ENCODE data around the gene AP2A2.

The AP2A2 gene

GRCh38 chr11:995044-995751, 69.5 kb downstream of the AP2A2 start:
- TF ChIP-seq, protein P1, sequence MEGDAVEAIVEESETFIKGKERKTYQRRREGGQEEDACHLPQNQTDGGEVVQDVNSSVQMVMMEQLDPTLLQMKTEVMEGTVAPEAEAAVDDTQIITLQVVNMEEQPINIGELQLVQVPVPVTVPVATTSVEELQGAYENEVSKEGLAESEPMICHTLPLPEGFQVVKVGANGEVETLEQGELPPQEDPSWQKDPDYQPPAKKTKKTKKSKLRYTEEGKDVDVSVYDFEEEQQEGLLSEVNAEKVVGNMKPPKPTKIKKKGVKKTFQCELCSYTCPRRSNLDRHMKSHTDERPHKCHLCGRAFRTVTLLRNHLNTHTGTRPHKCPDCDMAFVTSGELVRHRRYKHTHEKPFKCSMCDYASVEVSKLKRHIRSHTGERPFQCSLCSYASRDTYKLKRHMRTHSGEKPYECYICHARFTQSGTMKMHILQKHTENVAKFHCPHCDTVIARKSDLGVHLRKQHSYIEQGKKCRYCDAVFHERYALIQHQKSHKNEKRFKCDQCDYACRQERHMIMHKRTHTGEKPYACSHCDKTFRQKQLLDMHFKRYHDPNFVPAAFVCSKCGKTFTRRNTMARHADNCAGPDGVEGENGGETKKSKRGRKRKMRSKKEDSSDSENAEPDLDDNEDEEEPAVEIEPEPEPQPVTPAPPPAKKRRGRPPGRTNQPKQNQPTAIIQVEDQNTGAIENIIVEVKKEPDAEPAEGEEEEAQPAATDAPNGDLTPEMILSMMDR (IDR thresholded peaks at IDR 0.05; ENCODE audit: low read depth, low read length): no peak
- DNase-seq: no peak
- H3K27ac ChIP-seq: peak overlapping the region; percentile 40
- no peaks in the 10 kb centered on the region for H3K9me3 ChIP-seq (ENCODE audit: severe bottlenecking)
- H3K36me3 ChIP-seq: peaks cover 53% of the 10 kb centered on the region
- no peaks in the 10 kb centered on the region for H3K27me3 ChIP-seq (ENCODE audit: insufficient read depth, low read depth, severe bottlenecking)
- H3K4me3 ChIP-seq (ENCODE audit: low read depth, low read length): no peak overlapping the region

GRCh38 chr11:995752-996420, 70.2 kb downstream of the AP2A2 start:
- peak overlapping the region; percentile 9 for H3K4me3 ChIP-seq (ENCODE audit: low read depth, low read length)
- TF ChIP-seq, protein P1 (IDR thresholded peaks at IDR 0.05; ENCODE audit: low read depth, low read length): no peak
- H3K27me3 ChIP-seq (ENCODE audit: insufficient read depth, low read depth, severe bottlenecking): no peaks in the 10 kb centered on the region
- H3K36me3 ChIP-seq: peaks cover 56% of the 10 kb centered on the region
- no peaks in the 10 kb centered on the region for H3K9me3 ChIP-seq (ENCODE audit: severe bottlenecking)
- peak overlapping the region; percentile 90 for H3K27ac ChIP-seq
- DNase-seq: peak; percentile 97

DNA sequence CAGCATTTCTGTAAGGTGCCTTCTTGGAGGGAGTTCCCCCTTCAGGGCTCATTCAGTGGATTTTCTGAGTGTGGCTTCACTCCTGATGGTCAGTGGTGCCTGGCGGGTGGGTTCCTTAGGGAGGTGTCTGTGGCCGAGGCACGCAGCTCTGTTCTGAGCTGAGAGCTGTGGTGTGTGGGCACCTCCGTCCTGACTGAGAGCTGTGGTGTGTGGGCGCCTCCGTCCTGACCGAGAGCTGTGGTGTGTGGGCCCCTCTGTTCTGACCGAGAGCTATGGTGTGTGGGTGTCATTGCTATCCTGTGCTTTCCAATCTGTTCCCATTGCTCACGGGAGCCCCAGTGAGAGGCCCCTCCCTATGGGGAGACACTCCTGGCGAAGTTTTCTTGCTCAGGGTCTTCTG, 71.0 kb downstream of the AP2A2 start:
- no peak for DNase-seq
- Histone ChIP-seq H3K36me3 (peaks cover 64% of the 10 kb centered on the region), H3K27ac (peak overlapping the region; percentile 90), H3K4me3 (ENCODE audit: low read depth, low read length) (peak overlapping the region; percentile 9), H3K9me3 (ENCODE audit: severe bottlenecking) (no peaks in the 10 kb centered on the region), H3K27me3 (ENCODE audit: insufficient read depth, low read depth, severe bottlenecking) (no peaks in the 10 kb centered on the region)
- TF ChIP-seq, protein P1 (IDR thresholded peaks at IDR 0.05; ENCODE audit: low read depth, low read length): no peak

DNA sequence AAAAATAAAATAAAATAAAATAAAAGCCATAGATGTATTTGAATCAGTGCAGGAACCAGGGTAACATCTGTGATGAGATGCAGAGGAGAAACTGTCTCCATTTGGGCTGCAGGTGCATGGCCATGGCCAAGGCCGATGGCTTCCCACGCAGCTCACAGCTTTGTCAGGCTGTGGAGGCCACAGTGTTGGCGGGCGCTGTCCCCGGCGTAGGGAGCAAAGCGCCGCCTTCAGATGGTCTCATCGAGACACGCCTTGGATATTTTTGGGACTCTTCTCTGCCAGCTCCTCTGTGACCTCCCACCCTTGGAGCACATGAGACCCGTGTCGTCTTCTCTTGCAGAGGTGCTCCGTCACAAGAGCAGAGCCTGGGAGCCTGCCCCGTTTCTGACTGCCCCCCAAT, 72.2 kb downstream of the AP2A2 start:
- H3K36me3 ChIP-seq: peaks cover 63% of the 10 kb centered on the region
- H3K27ac ChIP-seq: peak overlapping the region; percentile 90; the same call in 1 of the 2 replicates
- H3K27me3 ChIP-seq (ENCODE audit: insufficient read depth, low read depth, severe bottlenecking): no peaks in the 10 kb centered on the region
- no peaks in the 10 kb centered on the region for H3K9me3 ChIP-seq (ENCODE audit: severe bottlenecking)
- DNase-seq: no peak
- no peak overlapping the region for H3K4me3 ChIP-seq (ENCODE audit: low read depth, low read length)
- TF ChIP-seq, protein P1 (IDR thresholded peaks at IDR 0.05; ENCODE audit: low read depth, low read length): no peak

DNA sequence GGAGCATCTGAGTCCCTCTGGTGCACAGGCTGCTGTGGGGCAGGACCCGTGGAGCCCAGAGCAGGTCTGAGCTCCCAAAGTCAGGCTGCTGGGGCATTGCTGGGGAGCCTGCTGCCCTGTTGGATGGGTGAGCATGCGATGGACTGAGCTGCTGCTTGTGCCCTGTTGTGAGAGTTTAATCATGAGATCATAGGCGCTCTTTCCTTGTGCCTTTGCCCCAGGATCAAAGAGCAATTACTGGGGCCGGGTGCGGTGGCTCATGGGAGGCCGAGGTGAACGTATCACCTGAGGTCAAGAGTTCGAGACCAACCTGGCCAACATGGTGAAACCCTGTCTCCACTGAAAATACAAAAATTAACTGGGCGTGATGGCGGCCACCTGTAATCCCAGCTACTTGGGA, 73.3 kb downstream of the AP2A2 start:
- Histone ChIP-seq H3K36me3 (peaks cover 55% of the 10 kb centered on the region), H3K27ac (no peak overlapping the region), H3K4me3 (ENCODE audit: low read depth, low read length) (no peak overlapping the region), H3K27me3 (ENCODE audit: insufficient read depth, low read depth, severe bottlenecking) (no peaks in the 10 kb centered on the region), H3K9me3 (ENCODE audit: severe bottlenecking) (no peaks in the 10 kb centered on the region)
- no peak for DNase-seq
- TF ChIP-seq, protein P1 (IDR thresholded peaks at IDR 0.05; ENCODE audit: low read depth, low read length): no peak

Measured in WERI-Rb-1 (cell line).